IMR-90 (cell line): Measurements from ENCODE around the gene ARVCF. TPM values are rescaled to one million over a fixed set of nuclear protein-coding genes. Genes with fewer than 3 reads are reported as not detected.

Experiments used
- ATAC-seq: fragments of 200-7000 bp; cut with Tn5 transposase; 2 replicates; pipeline ENCODE4 v1.9.1; 2020; ENCODE audit warnings: low read depth, mild to moderate bottlenecking, moderate library complexity
- BruUV-seq: library from RNA; stranded (reverse); fragments of 400-500 nt; replicated peaks from 2 replicates; lab custom pipeline; 2021; lab: Mats Ljungman, UMichigan
- CTCF ChIA-PET: fragments of 300-600 bp; formaldehyde crosslinking; extraction: SDS; loops from one replicate; lab custom pipeline; 2021; ENCODE audit warnings: antibody characterized with exemption; lab: Yijun Ruan, JAX
- POLR2A ChIA-PET: fragments of 300-600 bp; sonication (Branson Sonifier 250); formaldehyde crosslinking; loops from one replicate; lab custom pipeline; 2022; ENCODE audit warnings: antibody characterized with exemption; ENCODE audit not compliant: unreplicated experiment; lab: Charles Lee
- DNase-seq: peaks from one replicate; pipeline ENCODE4 v3.0.0; 2013
- H2AFZ ChIP-seq: replicated peaks from 2 replicates; pipeline ENCODE3; 2013; ENCODE audit warnings: low read length, mild to moderate bottlenecking; ENCODE audit not compliant: poor library complexity
- H2AK5ac ChIP-seq: 2 replicates; pipeline ENCODE4 v1.6.1; 2013; ENCODE audit warnings: low read depth, low read length, inconsistent platforms
- H2AK9ac ChIP-seq: replicated peaks from 2 replicates; pipeline ENCODE3; 2013; ENCODE audit warnings: mild to moderate bottlenecking, low read depth, low read length, moderate library complexity; ENCODE audit not compliant: poor library complexity
- H2BK120ac ChIP-seq: 2 replicates; pipeline ENCODE4 v1.6.1; 2013; ENCODE audit warnings: low read depth, low read length, inconsistent platforms
- H2BK15ac ChIP-seq: 3 replicates; pipeline ENCODE4 v1.6.1; 2013; ENCODE audit warnings: low read depth, low read length, inconsistent platforms
- H2BK20ac ChIP-seq: 2 replicates; pipeline ENCODE4 v1.6.1; 2013; ENCODE audit warnings: low read depth, mild to moderate bottlenecking, inconsistent platforms, low read length, moderate library complexity
- H2BK5ac ChIP-seq: 2 replicates; pipeline ENCODE4 v1.6.1; 2013; ENCODE audit warnings: mild to moderate bottlenecking, low read depth, low read length, inconsistent platforms; ENCODE audit not compliant: poor library complexity, severe bottlenecking
- H3K14ac ChIP-seq: replicated peaks from 2 replicates; pipeline ENCODE4 v1.6.1; 2013; ENCODE audit warnings: low read depth, low read length, inconsistent platforms
- H3K18ac ChIP-seq: 2 replicates; pipeline ENCODE4 v1.6.1; 2013; ENCODE audit warnings: low read depth, low read length, control low read depth
- H3K23ac ChIP-seq: 2 replicates; pipeline ENCODE4 v1.6.1; 2013; ENCODE audit warnings: low read depth, low read length, inconsistent platforms
- H3K27ac ChIP-seq: 2 replicates; pipeline ENCODE4 v1.5.1; 2013; ENCODE audit warnings: mild to moderate bottlenecking, control low read depth, low read length; ENCODE audit not compliant: insufficient read depth
- H3K27me3 ChIP-seq: 2 replicates; pipeline ENCODE4 v1.6.1; 2013; ENCODE audit warnings: low read length; ENCODE audit not compliant: control insufficient read depth, insufficient read depth
- H3K36me3 ChIP-seq: 2 replicates; pipeline ENCODE4 v1.6.1; 2013; ENCODE audit warnings: low read length, mixed read lengths; ENCODE audit not compliant: control insufficient read depth, insufficient read depth
- H3K4ac ChIP-seq: 2 replicates; pipeline ENCODE4 v1.6.1; 2013; ENCODE audit warnings: low read depth, low read length, inconsistent platforms
- H3K4me1 ChIP-seq: 2 replicates; pipeline ENCODE4 v1.6.1; 2013; ENCODE audit warnings: low read length, mixed read lengths; ENCODE audit not compliant: control insufficient read depth, insufficient read depth
- H3K4me2 ChIP-seq: 2 replicates; pipeline ENCODE4 v1.6.1; 2013; ENCODE audit warnings: low read depth, mild to moderate bottlenecking, control low read depth, low read length, moderate library complexity
- H3K4me3 ChIP-seq: 2 replicates; pipeline ENCODE4 v1.5.1; 2013; ENCODE audit warnings: low read depth, mild to moderate bottlenecking, control low read depth, low read length, moderate library complexity; ENCODE audit not compliant: insufficient read depth
- H3K56ac ChIP-seq: 2 replicates; pipeline ENCODE4 v1.6.1; 2013; ENCODE audit warnings: low read length, inconsistent platforms; ENCODE audit not compliant: insufficient read depth; ENCODE audit errors: extremely low read depth
- H3K79me1 ChIP-seq, 2 experiments: 2 replicates each; pipeline ENCODE4 v1.6.1; 2013; ENCODE audit warnings: low read length in 2 of 2, inconsistent platforms in 1 of 2, low read depth in 1 of 2
- H3K9ac ChIP-seq: 2 replicates; pipeline ENCODE4 v1.6.1; 2013; ENCODE audit warnings: low read depth, low read length, control low read depth
- H3K9me1 ChIP-seq: 2 replicates; pipeline ENCODE4 v1.6.1; 2013; ENCODE audit warnings: low read length, inconsistent platforms; ENCODE audit not compliant: insufficient read depth
- H3K9me3 ChIP-seq: 2 replicates; pipeline ENCODE4 v1.6.1; 2013; ENCODE audit warnings: low read length; ENCODE audit not compliant: control insufficient read depth, insufficient read depth
- H4K20me1 ChIP-seq: 2 replicates; pipeline ENCODE4 v1.6.1; 2013; ENCODE audit warnings: low read length, inconsistent platforms; ENCODE audit not compliant: insufficient read depth
- H4K5ac ChIP-seq: 2 replicates; pipeline ENCODE4 v1.6.1; 2013; ENCODE audit warnings: mild to moderate bottlenecking, low read depth, low read length, control low read depth
- H4K8ac ChIP-seq, 2 experiments: 2 replicates each; pipeline ENCODE4 v1.6.1; 2013; ENCODE audit warnings: low read depth in 2 of 2, low read length in 2 of 2, control low read depth in 1 of 2, inconsistent platforms in 1 of 2
- H4K91ac ChIP-seq: 2 replicates; pipeline ENCODE4 v1.6.1; 2013; ENCODE audit warnings: low read depth, low read length, inconsistent platforms; ENCODE audit not compliant: insufficient read depth
- BHLHE40 ChIP-seq: fragments of 150-350 bp; IDR thresholded peaks from 2 replicates; pipeline ENCODE4 v1.6.1; 2016; ENCODE audit warnings: mild to moderate bottlenecking, low read depth, low read length
- FOS ChIP-seq: fragments of 150-350 bp; IDR thresholded peaks from 2 replicates; pipeline ENCODE4 v1.6.1; 2016; ENCODE audit warnings: low read depth, low read length
- MAFK ChIP-seq: IDR thresholded peaks from 2 replicates; pipeline ENCODE4 v1.6.1; 2012; ENCODE audit warnings: low read depth, low read length, improper control_type of control experiment
- MAZ ChIP-seq: IDR thresholded peaks from 2 replicates; pipeline ENCODE4 v1.6.1; 2012; ENCODE audit warnings: low read depth, mild to moderate bottlenecking, low read length, improper control_type of control experiment, moderate library complexity, borderline replicate concordance
- MXI1 ChIP-seq: IDR thresholded peaks from 2 replicates; pipeline ENCODE4 v1.6.1; 2012; ENCODE audit warnings: low read depth, mild to moderate bottlenecking, low read length, moderate library complexity, borderline replicate concordance
- POLR2A ChIP-seq: IDR thresholded peaks from 2 replicates; pipeline ENCODE4 v1.6.1; 2012; ENCODE audit warnings: mild to moderate bottlenecking, low read depth, low read length
- RAD21 ChIP-seq: IDR thresholded peaks from 2 replicates; pipeline ENCODE4 v1.6.1; 2012; ENCODE audit warnings: low read length, improper control_type of control experiment
- SMC3 ChIP-seq: fragments of 150-350 bp; IDR thresholded peaks from 2 replicates; pipeline ENCODE4 v1.6.1; 2016; ENCODE audit warnings: low read depth, mild to moderate bottlenecking, antibody characterized with exemption, low read length, moderate library complexity
- USF2 ChIP-seq: fragments of 150-350 bp; IDR thresholded peaks from 2 replicates; pipeline ENCODE4 v1.6.1; 2017; ENCODE audit warnings: mild to moderate bottlenecking, antibody characterized with exemption, low read length, low read depth
- WGBS, 2 experiments: methylation state at CpG; one replicate each; pipeline versions ENCODE4 v1.1.5 to v1.1.7; 2013; ENCODE audit warnings: missing lambda C conversion rate in 2 of 2; ENCODE audit not compliant: insufficient read length in 1 of 2; ENCODE audit errors: extremely low coverage in 2 of 2; 5-methylcytosine and 5-hydroxymethylcytosine counted together
- dilution Hi-C: fragments of 300-500 bp; cut with HindIII; formaldehyde crosslinking; loops from one replicate; pipeline ENCODE4 v1.14.3; 2018; ENCODE audit warnings: low sequenced_read_pairs; ENCODE audit not compliant: unreplicated experiment
- in situ Hi-C: fragments of 300-500 bp; cut with MboI; formaldehyde crosslinking; loops from 3 replicates; pipeline ENCODE4 v1.14.3; 2019; ENCODE audit warnings: low sequenced_read_pairs, inconsistent platforms, mixed read lengths
- intact Hi-C: fragments of 100-400 bp; cut with micrococcal nuclease; formaldehyde crosslinking; loops from 2 replicates; pipeline ENCODE4 v1.10.0; 2022
- polyA plus RNA-seq, 3 experiments: library from polyadenylated mRNA; depleted of rRNA; stranded (reverse); fragments of >200 nt; gene quantifications; 2 replicates each; pipeline ENCODE4 v1.2.3, GENCODE V29; 2012; ENCODE audit warnings: low replicate concordance in 1 of 3
- total RNA-seq: library from RNA; depleted of rRNA; stranded (reverse); fragments of >200 nt; gene quantifications from 2 replicates; pipeline ENCODE4 v1.2.3, GENCODE V29; 2012

Gene ARVCF
- total and polyA plus RNA-seq, 2 of the 4 experiments (the other 2 are of a cell fraction): 8.6 to 14.1 TPM

GRCh38 chr22:19986410-19987341 lies 29.9 kb downstream of the ARVCF start:
- H3K27me3 ChIP-seq: no peaks in the 10 kb centered on the region
- dilution Hi-C loops: no loop called here
- H4K91ac ChIP-seq: no peak overlapping the region
- no peak overlapping the region for H2BK15ac ChIP-seq
- H3K56ac ChIP-seq: no peak overlapping the region
- no TSS peak for BruUV-seq
- H2AFZ ChIP-seq: peak overlapping the region; percentile 92
- peak overlapping the region; percentile 25; the same call in 1 of the 2 replicates for H3K14ac ChIP-seq
- H4K5ac ChIP-seq: no peak overlapping the region
- peaks cover 17% of the 10 kb centered on the region for H3K9me1 ChIP-seq
- H2BK120ac ChIP-seq: no peak overlapping the region
- no peak overlapping the region for H3K18ac ChIP-seq
- in situ Hi-C loops: no loop called here
- intact Hi-C loops: no loop called here
- DNase-seq: peak; percentile 61
- peak overlapping the region; percentile 64; the same call in 1 of the 2 replicates for H2AK5ac ChIP-seq
- H2AK9ac ChIP-seq: peak overlapping the region; percentile 97
- peak; percentile 93 for ATAC-seq
- H3K4me3 ChIP-seq: peak overlapping the region; percentile 96
- peak overlapping the region; percentile 61 for H3K9ac ChIP-seq
- H3K4ac ChIP-seq: peak overlapping the region; percentile 49; the same call in 1 of the 2 replicates
- H4K8ac ChIP-seq: peak overlapping the region in 1 of 2 experiments; percentile 55; a peak in 2 of 4 replicates
- WGBS, 2 experiments: 0% methylated on average over 33 of the region's 76 CpGs; no CpG with 5 or more reads in 1 of the 2 experiments
- ChIA-PET POLR2A (no interaction called here), CTCF (interaction anchor here (1.4 kb wide), 1 partner anchor 27 kb away, joined by 5 read pairs; no protein-coding TSS in a partner anchor)
- H3K4me1 ChIP-seq: peaks cover 18% of the 10 kb centered on the region
- TF ChIP-seq SMC3 (no peak), RAD21 (no peak), MAFK (no peak), MXI1 (no peak), BHLHE40 (peak; percentile 95), MAZ (peak; percentile 65; the same call in 1 of the 2 replicates), POLR2A (peak; percentile 61; the same call in 1 of the 2 replicates), USF2 (peak; percentile 91), FOS (no peak)
- no peaks in the 10 kb centered on the region for H3K36me3 ChIP-seq
- peak overlapping the region; percentile 50; the same call in 1 of the 2 replicates for H3K27ac ChIP-seq
- H3K23ac ChIP-seq: peak overlapping the region; percentile 16; the same call in 1 of the 2 replicates
- H2BK20ac ChIP-seq: no peak overlapping the region
- H3K79me1 ChIP-seq: peaks cover 4 to 37% of the 10 kb centered on the region in 2 experiments; a peak in 3 of 4 replicates
- no peaks in the 10 kb centered on the region for H3K9me3 ChIP-seq
- peaks cover 18% of the 10 kb centered on the region; the same call in 1 of the 2 replicates for H4K20me1 ChIP-seq
- no peak overlapping the region for H2BK5ac ChIP-seq
- H3K4me2 ChIP-seq: peak overlapping the region; percentile 86
